Tibial nerve (tissue), 4 donors: ENCODE measurements around the gene ZNF429.

Experiments used
- CTCF ChIP-seq, 5 experiments: fragments of 200-600 bp in 3 of 5; fragments of 450-650 bp in 2 of 5; sonication (generic) in 3 of 5; IDR thresholded peaks; one replicate each; pipeline ENCODE4 v1.5.1; 2016 to 2019; ENCODE audit warnings: antibody characterized with exemption in 5 of 5, mild to moderate bottlenecking in 3 of 5, moderate library complexity in 2 of 5
- EP300 ChIP-seq, 2 donors: sonication (generic); formaldehyde crosslinking; IDR thresholded peaks; one replicate each; pipeline ENCODE4 v1.6.1; 2017; ENCODE audit warnings: antibody characterized with exemption in 2 of 2, mild to moderate bottlenecking in 1 of 2
- POLR2A ChIP-seq, 2 donors: fragments of 450-650 bp; IDR thresholded peaks; one replicate each; pipeline ENCODE4 v1.6.1; 2017; ENCODE audit warnings: antibody characterized with exemption in 2 of 2, mild to moderate bottlenecking in 2 of 2, moderate library complexity in 2 of 2

GRCh38 chr19:21595185-21595584, 89.8 kb downstream of the ZNF429 start:
- no peak for TF ChIP-seq CTCF (IDR thresholded peaks at IDR 0.05)
- TF ChIP-seq POLR2A (IDR thresholded peaks at IDR 0.05), result no peak
- no peak for TF ChIP-seq EP300 (IDR thresholded peaks at IDR 0.05)
